GM13976 (cell line): ENCODE measurements around the gene TUB.
A peak's percentile ranks its signal among the peaks of the same experiment; 100 is the strongest.

ENCODE experiments used
- DNase-seq: peaks from one replicate; pipeline ENCODE4 v3.0.0; 2012; ENCODE audit warnings: low spot score
- in situ Hi-C: fragments of 300-500 bp; cut with MboI; formaldehyde crosslinking; loops from one replicate; pipeline ENCODE4 v1.12.0; 2022; ENCODE audit warnings: low sequenced_read_pairs, mixed read lengths, inconsistent platforms; ENCODE audit not compliant: unreplicated experiment
- TF ChIP-seq, protein P1 (sequence below): IDR thresholded peaks from 2 replicates; pipeline ENCODE4 v1.5.1; 2012; ENCODE audit warnings: borderline replicate concordance, mild to moderate bottlenecking; ENCODE audit not compliant: insufficient read depth; ENCODE audit errors: extremely low read depth, missing control alignments, control extremely low read depth

The TUB gene

GRCh38 chr11:8087756-8088155 is 6.7 kb downstream of the TUB start:
- TF ChIP-seq, protein P1, sequence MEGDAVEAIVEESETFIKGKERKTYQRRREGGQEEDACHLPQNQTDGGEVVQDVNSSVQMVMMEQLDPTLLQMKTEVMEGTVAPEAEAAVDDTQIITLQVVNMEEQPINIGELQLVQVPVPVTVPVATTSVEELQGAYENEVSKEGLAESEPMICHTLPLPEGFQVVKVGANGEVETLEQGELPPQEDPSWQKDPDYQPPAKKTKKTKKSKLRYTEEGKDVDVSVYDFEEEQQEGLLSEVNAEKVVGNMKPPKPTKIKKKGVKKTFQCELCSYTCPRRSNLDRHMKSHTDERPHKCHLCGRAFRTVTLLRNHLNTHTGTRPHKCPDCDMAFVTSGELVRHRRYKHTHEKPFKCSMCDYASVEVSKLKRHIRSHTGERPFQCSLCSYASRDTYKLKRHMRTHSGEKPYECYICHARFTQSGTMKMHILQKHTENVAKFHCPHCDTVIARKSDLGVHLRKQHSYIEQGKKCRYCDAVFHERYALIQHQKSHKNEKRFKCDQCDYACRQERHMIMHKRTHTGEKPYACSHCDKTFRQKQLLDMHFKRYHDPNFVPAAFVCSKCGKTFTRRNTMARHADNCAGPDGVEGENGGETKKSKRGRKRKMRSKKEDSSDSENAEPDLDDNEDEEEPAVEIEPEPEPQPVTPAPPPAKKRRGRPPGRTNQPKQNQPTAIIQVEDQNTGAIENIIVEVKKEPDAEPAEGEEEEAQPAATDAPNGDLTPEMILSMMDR: no peak
- in situ Hi-C loops: no loop called here
- DNase-seq: no peak

- DNase-seq: peak; percentile 24
- in situ Hi-C loops: loop anchor here (10.0 kb wide), 1 partner anchor 85 kb away; no protein-coding TSS in a partner anchor
- TF ChIP-seq, protein P1: no peak
Measured at GRCh38 chr11:8089791-8090510, 8.9 kb downstream of the TUB start.

- DNase-seq: peak; percentile 58
- TF ChIP-seq, protein P1: peak; percentile 20
- in situ Hi-C loops: loop anchor here (10.0 kb wide), 1 partner anchor 86 kb away; no protein-coding TSS in a partner anchor
Measured at GRCh38 chr11:8090756-8091155, 9.7 kb downstream of the TUB start.

GRCh38 chr11:8091721-8092120 is 10.7 kb downstream of the TUB start:
- TF ChIP-seq, protein P1: no peak
- in situ Hi-C loops: loop anchor here (10.0 kb wide), 1 partner anchor 87 kb away; no protein-coding TSS in a partner anchor

DNA sequence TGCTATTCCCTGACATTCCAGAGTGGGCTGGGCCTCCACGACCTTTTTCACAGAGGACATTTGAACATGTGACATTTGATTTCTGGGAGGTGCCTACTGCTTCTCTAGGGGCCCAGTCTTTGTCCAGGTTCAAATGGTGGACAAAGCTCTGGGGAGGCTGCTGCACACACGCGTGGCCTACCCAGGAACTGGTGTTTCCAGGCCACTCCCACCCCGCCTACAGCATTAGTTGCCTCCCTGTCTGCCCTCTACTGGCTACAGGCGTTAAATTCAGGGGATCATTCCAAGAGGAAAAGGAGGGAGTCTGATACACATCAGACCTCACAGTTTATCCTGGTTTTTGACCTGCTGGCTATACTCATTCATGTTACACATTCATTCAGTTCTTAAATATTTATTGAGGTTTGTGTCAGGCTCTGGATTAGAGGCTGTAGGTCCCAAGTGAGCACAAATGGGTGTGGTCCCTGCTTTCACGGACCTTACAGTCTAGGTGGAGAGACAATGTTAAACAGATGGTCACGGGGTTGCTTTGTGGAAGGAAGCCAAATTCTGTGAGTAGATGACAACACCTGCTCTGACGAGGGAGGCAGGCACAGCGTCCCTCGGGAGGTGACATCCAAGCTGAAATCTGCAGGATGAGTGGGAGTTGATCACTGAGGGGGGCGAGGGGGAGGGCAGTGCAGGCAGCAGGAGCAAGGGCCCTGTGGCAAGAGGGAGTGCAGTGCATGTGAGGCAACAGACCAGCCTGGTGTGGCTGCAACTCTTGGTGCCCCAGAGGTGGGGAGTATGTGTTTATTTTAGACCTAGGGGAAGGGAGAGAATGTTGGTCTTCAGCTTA is 11.8 kb downstream of the TUB start:
- peak; percentile 84 for DNase-seq
- in situ Hi-C loops: loop anchor here (10.0 kb wide), 1 partner anchor 88 kb away; no protein-coding TSS in a partner anchor
- TF ChIP-seq, protein P1: peak; percentile 39

More at GRCh38 chr11:8091721-8092120, 10.7 kb downstream of the TUB start:
- DNase-seq: no peak

- in situ Hi-C loops: loop anchor here (10.0 kb wide), 1 partner anchor 89 kb away; no protein-coding TSS in a partner anchor
- no peak for DNase-seq
- TF ChIP-seq, protein P1: no peak
Measured at GRCh38 chr11:8093931-8094575, 13.0 kb downstream of the TUB start.
